Spleen (tissue), 7 donors: Measurements from ENCODE around the gene CUX1.

Experiments
- POLR2AphosphoS5 ChIP-seq, 3 donors: sonication (generic); formaldehyde crosslinking; IDR thresholded peaks; one replicate each; pipeline ENCODE4 v1.5.1; 2017; ENCODE audit warnings: antibody characterized with exemption in 3 of 3
- TF ChIP-seq, protein P1 (sequence below), 11 experiments: fragments of 200-600 bp in 7 of 11; fragments of 450-650 bp in 4 of 11; sonication (generic) in 4 of 11; IDR thresholded peaks in 8 of 11; conservative IDR thresholded peaks in 3 of 11; 1 replicate in 7 of 11; 2 replicates in 4 of 11; pipeline versions ENCODE4 v1.4.0 to v1.8.0; 2016 to 2021; ENCODE audit warnings: antibody characterized with exemption in 11 of 11, inconsistent platforms in 4 of 11, mild to moderate bottlenecking in 1 of 11
- donor health status: DM: no; HTN: no; CAD: no; lungs with moderate emphysema.
- donor health status: DM: no; HTN: no; CAD: no.
- donor health status: DM: no; HTN: no; CAD: no.

DNA sequence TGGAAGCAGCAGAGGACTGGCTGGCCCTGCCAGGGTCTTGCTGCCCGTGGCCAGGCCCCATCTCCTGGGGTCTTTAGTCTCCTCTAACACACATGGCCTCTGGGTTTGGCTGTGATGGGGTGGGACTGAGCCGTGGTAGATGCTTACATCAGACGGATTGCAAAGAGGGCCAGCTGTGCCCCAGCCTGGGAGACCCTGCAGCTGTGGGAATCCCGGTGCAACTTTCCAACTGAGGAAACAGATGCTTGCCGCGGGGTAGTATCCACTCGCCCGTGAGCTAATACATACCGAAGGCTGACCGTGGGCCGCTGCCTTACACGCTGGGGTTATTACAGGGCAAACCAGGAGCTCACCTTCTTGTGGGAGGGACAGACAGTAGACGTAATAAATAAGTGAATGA is 445.1 kb downstream of the CUX1 start:
- no peak for TF ChIP-seq POLR2AphosphoS5 (IDR thresholded peaks at IDR 0.05)
- TF ChIP-seq, protein P1, sequence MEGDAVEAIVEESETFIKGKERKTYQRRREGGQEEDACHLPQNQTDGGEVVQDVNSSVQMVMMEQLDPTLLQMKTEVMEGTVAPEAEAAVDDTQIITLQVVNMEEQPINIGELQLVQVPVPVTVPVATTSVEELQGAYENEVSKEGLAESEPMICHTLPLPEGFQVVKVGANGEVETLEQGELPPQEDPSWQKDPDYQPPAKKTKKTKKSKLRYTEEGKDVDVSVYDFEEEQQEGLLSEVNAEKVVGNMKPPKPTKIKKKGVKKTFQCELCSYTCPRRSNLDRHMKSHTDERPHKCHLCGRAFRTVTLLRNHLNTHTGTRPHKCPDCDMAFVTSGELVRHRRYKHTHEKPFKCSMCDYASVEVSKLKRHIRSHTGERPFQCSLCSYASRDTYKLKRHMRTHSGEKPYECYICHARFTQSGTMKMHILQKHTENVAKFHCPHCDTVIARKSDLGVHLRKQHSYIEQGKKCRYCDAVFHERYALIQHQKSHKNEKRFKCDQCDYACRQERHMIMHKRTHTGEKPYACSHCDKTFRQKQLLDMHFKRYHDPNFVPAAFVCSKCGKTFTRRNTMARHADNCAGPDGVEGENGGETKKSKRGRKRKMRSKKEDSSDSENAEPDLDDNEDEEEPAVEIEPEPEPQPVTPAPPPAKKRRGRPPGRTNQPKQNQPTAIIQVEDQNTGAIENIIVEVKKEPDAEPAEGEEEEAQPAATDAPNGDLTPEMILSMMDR (IDR thresholded peaks at IDR 0.05 in 8 of 11, conservative IDR thresholded peaks at IDR 0.05 in 3 of 11): no peak
